ENCODE results near the gene ZNF506.

DNA sequence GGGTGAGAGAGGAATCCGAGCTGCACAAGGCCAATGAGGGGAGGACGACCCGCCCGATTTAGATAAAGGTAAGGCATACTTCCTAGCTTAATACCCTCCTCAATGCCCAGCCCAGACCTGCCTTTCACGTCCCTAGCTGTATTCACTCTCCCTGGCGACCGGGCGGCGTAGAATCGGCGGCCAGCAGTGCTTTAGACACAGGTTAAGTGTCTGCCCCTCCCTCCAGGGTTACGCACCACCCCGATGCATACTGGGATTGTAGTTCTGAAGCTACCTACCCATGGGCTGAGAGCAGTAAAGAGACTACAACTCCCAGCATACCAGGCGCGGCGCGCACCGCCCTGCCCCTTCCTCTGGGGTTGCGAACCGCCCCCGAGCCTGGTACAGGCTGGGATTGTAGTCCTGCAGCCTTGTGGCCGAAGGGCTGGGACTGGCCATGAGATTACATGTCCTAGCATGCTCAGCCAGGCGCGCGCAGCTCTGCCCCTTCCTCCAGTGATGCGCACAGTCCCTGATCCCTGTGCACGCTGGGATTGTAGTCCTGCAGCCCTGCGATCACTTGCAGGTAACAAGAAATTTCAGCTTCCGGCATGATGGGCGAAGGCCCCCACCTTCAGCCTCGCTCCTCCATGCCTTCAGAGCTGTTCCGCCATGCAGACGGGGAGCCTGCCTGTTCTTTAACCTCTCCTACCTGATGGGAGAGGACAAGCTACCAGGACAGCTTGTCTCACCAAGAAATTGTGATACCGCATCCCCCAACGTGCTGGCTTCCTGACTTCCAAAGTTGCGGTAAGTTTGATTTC lies 45.1 kb downstream of the ZNF506 start:
- TF ChIP-seq POLR2A (IDR thresholded peaks at IDR 0.05), result peak; percentile 49
- TF ChIP-seq EP300 (IDR thresholded peaks at IDR 0.05), result no peak
- TF ChIP-seq, protein P1, sequence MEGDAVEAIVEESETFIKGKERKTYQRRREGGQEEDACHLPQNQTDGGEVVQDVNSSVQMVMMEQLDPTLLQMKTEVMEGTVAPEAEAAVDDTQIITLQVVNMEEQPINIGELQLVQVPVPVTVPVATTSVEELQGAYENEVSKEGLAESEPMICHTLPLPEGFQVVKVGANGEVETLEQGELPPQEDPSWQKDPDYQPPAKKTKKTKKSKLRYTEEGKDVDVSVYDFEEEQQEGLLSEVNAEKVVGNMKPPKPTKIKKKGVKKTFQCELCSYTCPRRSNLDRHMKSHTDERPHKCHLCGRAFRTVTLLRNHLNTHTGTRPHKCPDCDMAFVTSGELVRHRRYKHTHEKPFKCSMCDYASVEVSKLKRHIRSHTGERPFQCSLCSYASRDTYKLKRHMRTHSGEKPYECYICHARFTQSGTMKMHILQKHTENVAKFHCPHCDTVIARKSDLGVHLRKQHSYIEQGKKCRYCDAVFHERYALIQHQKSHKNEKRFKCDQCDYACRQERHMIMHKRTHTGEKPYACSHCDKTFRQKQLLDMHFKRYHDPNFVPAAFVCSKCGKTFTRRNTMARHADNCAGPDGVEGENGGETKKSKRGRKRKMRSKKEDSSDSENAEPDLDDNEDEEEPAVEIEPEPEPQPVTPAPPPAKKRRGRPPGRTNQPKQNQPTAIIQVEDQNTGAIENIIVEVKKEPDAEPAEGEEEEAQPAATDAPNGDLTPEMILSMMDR (IDR thresholded peaks at IDR 0.05), result peak in 1 of 3 donors; percentile 15
